NT2/D1 (cell line): Measurements from ENCODE around the gene VIPR1.

Source experiments
- SUZ12 ChIP-seq: IDR thresholded peaks from 2 replicates; pipeline ENCODE4 v1.6.1; 2011; ENCODE audit not compliant: insufficient read length, insufficient read depth; ENCODE audit errors: extremely low read depth
- YY1 ChIP-seq: IDR thresholded peaks from 2 replicates; pipeline ENCODE4 v1.6.1; 2011; ENCODE audit not compliant: insufficient read length, insufficient read depth

- TF ChIP-seq YY1 (no peak), SUZ12 (no peak)
These were observed 30.9 kb downstream of the VIPR1 start for GRCh38 chr3:42533161-42533897.
